Skeletal muscle tissue (tissue), 4 donors: ENCODE measurements around the gene SIRT5. TPM values are rescaled to one million over a fixed set of nuclear protein-coding genes. Genes with fewer than 3 reads are reported as not detected.

ENCODE experiments used
- H3K27ac ChIP-seq: one replicate; pipeline ENCODE4 v1.7.0; 2013; ENCODE audit warnings: mild to moderate bottlenecking, low read depth, low read length, inconsistent platforms
- H3K27me3 ChIP-seq, 3 donors: one replicate each; pipeline ENCODE4 v1.7.0; 2013; ENCODE audit warnings: low read length in 3 of 3; ENCODE audit not compliant: control insufficient read depth in 3 of 3, insufficient read depth in 3 of 3
- H3K36me3 ChIP-seq, 3 donors: one replicate each; pipeline ENCODE4 v1.7.0; 2013; ENCODE audit warnings: low read length in 3 of 3; ENCODE audit not compliant: control insufficient read depth in 3 of 3, insufficient read depth in 3 of 3
- H3K4me1 ChIP-seq, 3 donors: one replicate each; pipeline ENCODE4 v1.7.0; 2013; ENCODE audit warnings: low read length in 3 of 3, mild to moderate bottlenecking in 3 of 3; ENCODE audit not compliant: control insufficient read depth in 3 of 3, insufficient read depth in 3 of 3
- H3K4me3 ChIP-seq, 3 donors: one replicate each; pipeline ENCODE4 v1.7.0; 2013; ENCODE audit warnings: low read length in 3 of 3
- H3K9ac ChIP-seq, 3 donors: one replicate each; pipeline ENCODE4 v1.7.0; 2013; ENCODE audit warnings: low read length in 3 of 3, mild to moderate bottlenecking in 3 of 3, moderate library complexity in 2 of 3, low read depth in 1 of 3
- H3K9me3 ChIP-seq, 3 donors: one replicate each; pipeline ENCODE4 v1.7.0; 2013; ENCODE audit warnings: low read length in 3 of 3; ENCODE audit not compliant: control insufficient read depth in 3 of 3
- total RNA-seq: library from RNA; depleted of rRNA; stranded (reverse); fragments of >200 nt; gene quantifications from one replicate; pipeline ENCODE4 v1.2.3, GENCODE V29; 2014
- donor health status: Osteomylitis.

SIRT5 gene
- total RNA-seq, 1 donor from 2014 or later, result 10.4 TPM

GRCh38 chr6:13550656-13551055 lies 23.7 kb upstream of the SIRT5 start:
- H3K9ac ChIP-seq, result no peak overlapping the region
- no peaks in the 10 kb centered on the region for H3K9me3 ChIP-seq
- no peaks in the 10 kb centered on the region for H3K36me3 ChIP-seq
- H3K4me1 ChIP-seq, result no peaks in the 10 kb centered on the region
- H3K4me3 ChIP-seq, result no peak overlapping the region
- no peak overlapping the region for H3K27ac ChIP-seq
- no peaks in the 10 kb centered on the region for H3K27me3 ChIP-seq

GRCh38 chr6:13553646-13554045 lies 20.8 kb upstream of the SIRT5 start:
- H3K36me3 ChIP-seq, result no peaks in the 10 kb centered on the region
- H3K4me3 ChIP-seq, result no peak overlapping the region
- H3K9ac ChIP-seq, result no peak overlapping the region
- peaks cover 0 to 2% (median 0%) of the 10 kb centered on the region in 3 donors for H3K4me1 ChIP-seq
- H3K27ac ChIP-seq, result no peak overlapping the region
- no peaks in the 10 kb centered on the region for H3K27me3 ChIP-seq
- H3K9me3 ChIP-seq, result no peaks in the 10 kb centered on the region

GRCh38 chr6:13554929-13555333 lies 19.5 kb upstream of the SIRT5 start:
- Histone ChIP-seq H3K4me1 (peaks cover 0 to 3% (median 0%) of the 10 kb centered on the region in 3 donors), H3K9ac (peak overlapping the region in 1 of 3 donors; percentile 52), H3K36me3 (no peaks in the 10 kb centered on the region), H3K27ac (no peak overlapping the region), H3K27me3 (no peaks in the 10 kb centered on the region), H3K9me3 (no peaks in the 10 kb centered on the region), H3K4me3 (no peak overlapping the region)

- Histone ChIP-seq H3K27ac (no peak overlapping the region), H3K4me1 (peaks cover 0 to 3% (median 0%) of the 10 kb centered on the region in 3 donors), H3K4me3 (no peak overlapping the region), H3K9ac (no peak overlapping the region), H3K9me3 (no peaks in the 10 kb centered on the region), H3K27me3 (no peaks in the 10 kb centered on the region), H3K36me3 (no peaks in the 10 kb centered on the region)
These were observed 16.6 kb upstream of the SIRT5 start for GRCh38 chr6:13557841-13558240.

- Histone ChIP-seq H3K27me3 (no peaks in the 10 kb centered on the region), H3K36me3 (no peaks in the 10 kb centered on the region), H3K4me1 (peaks cover 0 to 3% (median 0%) of the 10 kb centered on the region in 3 donors), H3K9ac (no peak overlapping the region), H3K27ac (no peak overlapping the region), H3K4me3 (no peak overlapping the region), H3K9me3 (no peaks in the 10 kb centered on the region)
These were observed 15.7 kb upstream of the SIRT5 start for GRCh38 chr6:13558718-13559117.

- no peaks in the 10 kb centered on the region for H3K27me3 ChIP-seq
- no peak overlapping the region for H3K27ac ChIP-seq
- H3K36me3 ChIP-seq, result no peaks in the 10 kb centered on the region
- no peaks in the 10 kb centered on the region for H3K9me3 ChIP-seq
- H3K9ac ChIP-seq, result no peak overlapping the region
- no peak overlapping the region for H3K4me3 ChIP-seq
- H3K4me1 ChIP-seq, result peaks cover 0 to 3% (median 0%) of the 10 kb centered on the region in 3 donors
These were observed 15.2 kb upstream of the SIRT5 start for GRCh38 chr6:13559251-13559650.

GRCh38 chr6:13559968-13560650 lies 14.3 kb upstream of the SIRT5 start:
- Histone ChIP-seq H3K27me3 (no peaks in the 10 kb centered on the region), H3K4me3 (no peak overlapping the region), H3K9me3 (no peaks in the 10 kb centered on the region), H3K4me1 (peaks cover 0 to 3% (median 0%) of the 10 kb centered on the region in 3 donors), H3K9ac (no peak overlapping the region), H3K27ac (no peak overlapping the region), H3K36me3 (no peaks in the 10 kb centered on the region)

- no peak overlapping the region for H3K9ac ChIP-seq
- H3K36me3 ChIP-seq, result no peaks in the 10 kb centered on the region
- H3K27me3 ChIP-seq, result no peaks in the 10 kb centered on the region
- no peak overlapping the region for H3K27ac ChIP-seq
- H3K4me1 ChIP-seq, result peaks cover 0 to 3% (median 0%) of the 10 kb centered on the region in 3 donors
- H3K9me3 ChIP-seq, result no peaks in the 10 kb centered on the region
- H3K4me3 ChIP-seq, result no peak overlapping the region
These were observed 13.8 kb upstream of the SIRT5 start for GRCh38 chr6:13560651-13561044.

- Histone ChIP-seq H3K27ac (no peak overlapping the region), H3K9me3 (no peaks in the 10 kb centered on the region), H3K9ac (no peak overlapping the region), H3K4me1 (peaks cover 0 to 3% (median 0%) of the 10 kb centered on the region in 3 donors), H3K27me3 (peaks cover 0 to 5% (median 2%) of the 10 kb centered on the region in 3 donors), H3K36me3 (no peaks in the 10 kb centered on the region), H3K4me3 (no peak overlapping the region)
These were observed 12.7 kb upstream of the SIRT5 start for GRCh38 chr6:13561624-13562267.

GRCh38 chr6:13563009-13563408 lies 11.4 kb upstream of the SIRT5 start:
- Histone ChIP-seq H3K4me3 (no peak overlapping the region), H3K36me3 (no peaks in the 10 kb centered on the region), H3K27ac (no peak overlapping the region), H3K9me3 (no peaks in the 10 kb centered on the region), H3K4me1 (peaks cover 0 to 3% (median 0%) of the 10 kb centered on the region in 3 donors), H3K27me3 (peaks cover 0 to 5% (median 2%) of the 10 kb centered on the region in 3 donors), H3K9ac (no peak overlapping the region)
